ENCODE measurements around the gene CDK16.

CDK16 gene

GRCh38 chrX:47227334-47227583 lies 8.8 kb downstream of the CDK16 start:
- no peak for DNase-seq (ENCODE audit: insufficient read length, low spot score)
- TF ChIP-seq CTCF (IDR thresholded peaks at IDR 0.05; ENCODE audit: insufficient read depth, missing control alignments), result no peak
- no peak for FAIRE-seq

- FAIRE-seq, result no peak
- DNase-seq (ENCODE audit: insufficient read length, low spot score), result no peak
- no peak for TF ChIP-seq CTCF (IDR thresholded peaks at IDR 0.05; ENCODE audit: insufficient read depth, missing control alignments)
Observed at GRCh38 chrX:47228550-47229270, 10.2 kb downstream of the CDK16 start.

- no peak for TF ChIP-seq CTCF (IDR thresholded peaks at IDR 0.05; ENCODE audit: insufficient read depth, missing control alignments)
- FAIRE-seq (no peak), DNase-seq (ENCODE audit: insufficient read length, low spot score) (no peak)
Observed at GRCh38 chrX:47229427-47229826, 10.9 kb downstream of the CDK16 start.

GRCh38 chrX:47230136-47230868 lies 11.8 kb downstream of the CDK16 start:
- no peak for TF ChIP-seq CTCF (IDR thresholded peaks at IDR 0.05; ENCODE audit: insufficient read depth, missing control alignments)
- FAIRE-seq, result no peak
- DNase-seq (ENCODE audit: insufficient read length, low spot score), result no peak

GRCh38 chrX:47231167-47231566 lies 12.7 kb downstream of the CDK16 start:
- DNase-seq (ENCODE audit: insufficient read length, low spot score) (no peak), FAIRE-seq (no peak)
- TF ChIP-seq CTCF (IDR thresholded peaks at IDR 0.05; ENCODE audit: insufficient read depth, missing control alignments), result no peak

GRCh38 chrX:47232197-47232802 lies 13.8 kb downstream of the CDK16 start:
- DNase-seq (ENCODE audit: insufficient read length, low spot score) (no peak), FAIRE-seq (no peak)
- no peak for TF ChIP-seq CTCF (IDR thresholded peaks at IDR 0.05; ENCODE audit: insufficient read depth, missing control alignments)

GRCh38 chrX:47232803-47233332 lies 14.4 kb downstream of the CDK16 start, which contains the start of gene USP11:
Gene USP11, plus strand, starts transcription at chrX:47233009. Its CDS starts 35 bp downstream, at chrX:47233044.
- TF ChIP-seq CTCF (IDR thresholded peaks at IDR 0.05; ENCODE audit: insufficient read depth, missing control alignments), result no peak
- DNase-seq (ENCODE audit: insufficient read length, low spot score), result no peak
- no peak for FAIRE-seq
